ENCODE measurements around the gene HEATR5B. TPM values are rescaled to one million over a fixed set of nuclear protein-coding genes. Genes with fewer than 3 reads are reported as not detected.
A peak's percentile ranks its signal among the peaks of the same experiment; 100 is the strongest.

Gene HEATR5B
- total RNA-seq, 1 donor from 2014 or later: 25.9 TPM

DNA sequence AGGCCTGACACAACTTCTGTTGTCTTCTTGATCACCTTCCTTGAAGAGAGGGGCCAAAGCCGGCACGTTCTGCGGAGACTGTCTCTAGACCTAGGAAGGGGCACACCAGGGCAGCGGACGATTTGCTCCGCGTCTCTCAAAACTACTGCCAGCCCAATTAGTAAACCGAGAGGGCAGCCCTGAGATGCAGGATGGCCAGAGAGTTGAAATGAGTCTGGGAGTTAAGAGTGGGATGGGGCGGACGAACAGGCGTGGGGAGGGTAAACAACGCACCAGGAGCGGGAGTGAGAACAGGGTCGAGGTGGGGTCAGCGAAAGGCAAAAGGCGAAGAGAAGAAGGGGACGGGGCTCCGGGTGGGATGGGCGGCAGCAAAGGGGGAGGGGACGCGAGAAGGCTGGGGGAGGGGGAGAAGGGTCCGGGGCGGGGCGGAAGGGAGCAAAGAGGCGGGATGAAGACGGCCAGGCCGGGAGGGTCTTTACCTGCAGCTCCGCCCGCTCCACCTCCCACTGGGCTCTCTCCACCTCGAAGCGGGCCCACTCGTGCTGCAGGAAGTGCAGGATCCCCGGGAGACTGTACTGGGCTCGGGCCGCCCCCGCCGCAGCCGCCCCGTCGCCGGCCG, 118.3 kb downstream of the HEATR5B start:
- no peaks in the 10 kb centered on the region for H3K27me3 ChIP-seq (ENCODE audit: control insufficient read depth, insufficient read depth, low read length)
- peak overlapping the region; percentile 70 for H3K4me3 ChIP-seq (ENCODE audit: low read depth, low read length)
- DNase-seq (ENCODE audit: low read depth): no peak
- H3K36me3 ChIP-seq (ENCODE audit: control insufficient read depth, insufficient read depth, low read length): no peaks in the 10 kb centered on the region
- no peak for TF ChIP-seq CTCF (IDR thresholded peaks at IDR 0.05; ENCODE audit: insufficient read depth, low read length, poor library complexity, severe bottlenecking)

GRCh38 chr2:36965206-36965605, 119.0 kb downstream of the HEATR5B start:
- DNase-seq (ENCODE audit: low read depth): no peak

DNA sequence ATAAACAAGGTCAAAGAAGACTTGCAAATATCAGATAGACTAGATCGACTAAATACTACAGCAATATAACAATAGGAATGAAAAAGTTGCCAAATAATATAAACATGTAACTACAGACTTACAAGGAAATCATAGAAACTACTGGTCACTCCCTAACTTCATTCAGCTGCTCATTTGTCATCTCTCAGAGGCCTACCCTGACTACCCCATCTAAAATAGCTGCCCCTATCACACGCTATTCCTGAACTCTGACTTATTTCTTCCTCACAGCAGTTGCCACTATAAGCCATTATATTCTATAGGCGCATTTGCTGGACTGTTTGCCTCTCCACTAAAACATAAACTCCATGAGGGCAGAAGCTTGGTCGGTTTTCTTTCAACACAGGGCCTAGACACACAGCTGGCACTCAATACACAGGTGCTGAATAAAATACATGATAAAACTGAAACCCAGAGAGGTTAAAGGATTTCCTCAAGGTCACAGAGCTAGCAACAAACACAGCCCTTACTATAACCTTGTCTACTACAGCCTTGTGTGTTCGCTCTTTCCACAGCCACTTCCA, 119.6 kb downstream of the HEATR5B start:
- H3K36me3 ChIP-seq (ENCODE audit: control insufficient read depth, insufficient read depth, low read length): no peaks in the 10 kb centered on the region
- H3K27me3 ChIP-seq (ENCODE audit: control insufficient read depth, insufficient read depth, low read length): no peaks in the 10 kb centered on the region
- no peak for DNase-seq (ENCODE audit: low read depth)
- no peak for TF ChIP-seq CTCF (IDR thresholded peaks at IDR 0.05; ENCODE audit: insufficient read depth, low read length, poor library complexity, severe bottlenecking)
- no peak overlapping the region for H3K4me3 ChIP-seq (ENCODE audit: low read depth, low read length)

More at GRCh38 chr2:36965206-36965605, 119.0 kb downstream of the HEATR5B start:
- Histone ChIP-seq H3K4me3 (ENCODE audit: low read depth, low read length) (peak overlapping the region; percentile 70), H3K36me3 (ENCODE audit: control insufficient read depth, insufficient read depth, low read length) (no peaks in the 10 kb centered on the region), H3K27me3 (ENCODE audit: control insufficient read depth, insufficient read depth, low read length) (no peaks in the 10 kb centered on the region)
- no peak for TF ChIP-seq CTCF (IDR thresholded peaks at IDR 0.05; ENCODE audit: insufficient read depth, low read length, poor library complexity, severe bottlenecking)

GRCh38 chr2:36963734-36964133, 120.4 kb downstream of the HEATR5B start:
- no peaks in the 10 kb centered on the region for H3K36me3 ChIP-seq (ENCODE audit: control insufficient read depth, insufficient read depth, low read length)
- no peak for DNase-seq (ENCODE audit: low read depth)
- H3K4me3 ChIP-seq (ENCODE audit: low read depth, low read length): no peak overlapping the region
- TF ChIP-seq CTCF (IDR thresholded peaks at IDR 0.05; ENCODE audit: insufficient read depth, low read length, poor library complexity, severe bottlenecking): no peak
- H3K27me3 ChIP-seq (ENCODE audit: control insufficient read depth, insufficient read depth, low read length): no peaks in the 10 kb centered on the region

- H3K4me3 ChIP-seq (ENCODE audit: low read depth, low read length): no peak overlapping the region
- H3K36me3 ChIP-seq (ENCODE audit: control insufficient read depth, insufficient read depth, low read length): no peaks in the 10 kb centered on the region
- H3K27me3 ChIP-seq (ENCODE audit: control insufficient read depth, insufficient read depth, low read length): no peaks in the 10 kb centered on the region
- TF ChIP-seq CTCF (IDR thresholded peaks at IDR 0.05; ENCODE audit: insufficient read depth, low read length, poor library complexity, severe bottlenecking): no peak
- no peak for DNase-seq (ENCODE audit: low read depth)
These were observed 121.1 kb downstream of the HEATR5B start for GRCh38 chr2:36963106-36963505.

GRCh38 chr2:36960773-36961172, 123.4 kb downstream of the HEATR5B start:
- no peak for TF ChIP-seq CTCF (IDR thresholded peaks at IDR 0.05; ENCODE audit: insufficient read depth, low read length, poor library complexity, severe bottlenecking)
- no peak for DNase-seq (ENCODE audit: low read depth)
- Histone ChIP-seq H3K36me3 (ENCODE audit: control insufficient read depth, insufficient read depth, low read length) (no peaks in the 10 kb centered on the region), H3K27me3 (ENCODE audit: control insufficient read depth, insufficient read depth, low read length) (no peaks in the 10 kb centered on the region), H3K4me3 (ENCODE audit: low read depth, low read length) (no peak overlapping the region)

All from kidney epithelial cell (primary cell).